GM21526 (cell line): ENCODE results near the gene MTHFSD.

Experiments used
- ATAC-seq: cut with Tn5 transposase; IDR thresholded peaks from one replicate; pipeline ENCODE4 v1.9.1; 2021; ENCODE audit warnings: moderate library complexity; ENCODE audit not compliant: unreplicated experiment, low FRiP score

The MTHFSD gene

GRCh38 chr16:86531641-86532525, 23.2 kb downstream of the MTHFSD start:
- no peak for ATAC-seq

DNA sequence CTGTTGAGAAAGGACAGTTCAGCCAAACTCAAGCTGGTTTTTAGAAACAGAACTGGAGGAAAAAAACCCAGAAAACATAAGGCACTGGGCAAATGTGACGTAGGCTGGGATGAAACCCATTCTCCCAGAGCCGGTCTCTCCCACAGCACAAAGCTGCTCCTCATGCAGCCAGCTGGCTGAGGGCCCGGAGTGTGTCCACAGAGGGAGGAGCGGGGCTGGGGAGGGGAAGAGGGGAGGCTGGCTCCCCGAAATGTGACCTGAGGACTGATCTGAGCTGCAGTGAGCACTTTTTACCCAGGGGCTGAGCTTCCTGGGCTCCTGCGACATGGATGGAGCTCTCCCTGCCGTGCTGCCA, 23.9 kb downstream of the MTHFSD start:
- ATAC-seq: no peak

DNA sequence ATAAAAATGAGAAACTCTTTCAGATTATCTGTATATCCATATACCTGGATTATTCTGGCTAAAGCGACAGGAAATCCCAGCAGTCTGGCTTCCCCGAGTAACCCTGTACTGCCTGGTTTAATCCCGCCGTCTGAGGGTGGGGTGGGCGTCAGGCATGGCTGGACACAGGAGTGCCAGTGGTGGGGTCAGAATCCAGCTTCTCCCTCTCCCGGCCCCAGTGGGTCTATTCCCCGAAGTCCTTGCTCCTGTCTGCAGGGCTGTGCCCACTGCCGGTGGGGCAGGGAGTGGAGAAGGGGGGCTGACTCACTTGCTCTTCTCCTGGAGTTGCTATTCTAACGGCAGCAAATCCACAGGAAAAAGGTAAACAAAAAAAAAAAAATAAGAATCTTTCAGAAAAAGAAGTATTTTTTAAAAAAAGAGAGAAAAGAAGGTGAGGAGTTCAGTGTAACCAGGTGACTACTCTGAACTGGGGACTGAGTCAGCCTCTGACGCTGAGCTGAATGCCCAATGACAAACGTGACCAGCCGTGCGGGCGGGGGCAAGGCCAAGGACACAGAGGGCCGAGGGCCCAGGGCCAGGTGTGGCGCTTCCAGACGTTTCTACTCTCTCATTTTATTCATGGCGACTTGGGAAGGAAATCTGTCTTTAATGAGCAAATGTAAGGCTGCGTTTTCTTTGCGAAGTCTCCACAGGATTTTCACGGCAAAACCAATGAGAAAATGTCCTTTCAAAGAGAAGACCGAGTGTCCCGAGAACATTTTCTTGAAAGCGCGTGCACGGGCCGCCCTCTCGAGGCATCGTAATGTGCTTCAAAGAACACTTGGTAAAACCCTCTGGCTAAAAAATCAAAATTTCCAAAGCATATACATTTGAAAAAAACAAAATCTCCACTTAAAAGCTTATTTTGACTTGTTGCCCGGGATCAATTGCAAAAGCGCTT, 24.5 kb downstream of the MTHFSD start:
- no peak for ATAC-seq

DNA sequence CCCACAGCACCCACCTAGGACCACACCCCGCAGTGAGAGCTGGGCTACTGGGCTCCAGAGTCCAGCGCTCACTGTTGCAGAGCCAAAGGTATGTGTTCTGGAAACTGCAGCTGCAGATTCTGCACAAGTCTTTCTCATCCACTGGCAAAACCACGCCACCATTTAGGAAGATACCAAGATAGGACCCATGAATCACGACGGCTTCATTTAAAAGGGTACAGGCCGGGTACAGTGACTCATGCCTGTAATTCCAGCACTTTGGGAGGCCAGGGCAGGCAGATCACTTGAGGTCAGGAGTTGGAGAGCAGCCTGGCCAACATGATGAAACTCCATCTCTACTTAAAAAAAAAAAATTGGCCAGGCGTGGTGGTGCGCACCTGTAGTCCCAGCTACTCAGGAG, 25.9 kb downstream of the MTHFSD start:
- ATAC-seq: no peak

DNA sequence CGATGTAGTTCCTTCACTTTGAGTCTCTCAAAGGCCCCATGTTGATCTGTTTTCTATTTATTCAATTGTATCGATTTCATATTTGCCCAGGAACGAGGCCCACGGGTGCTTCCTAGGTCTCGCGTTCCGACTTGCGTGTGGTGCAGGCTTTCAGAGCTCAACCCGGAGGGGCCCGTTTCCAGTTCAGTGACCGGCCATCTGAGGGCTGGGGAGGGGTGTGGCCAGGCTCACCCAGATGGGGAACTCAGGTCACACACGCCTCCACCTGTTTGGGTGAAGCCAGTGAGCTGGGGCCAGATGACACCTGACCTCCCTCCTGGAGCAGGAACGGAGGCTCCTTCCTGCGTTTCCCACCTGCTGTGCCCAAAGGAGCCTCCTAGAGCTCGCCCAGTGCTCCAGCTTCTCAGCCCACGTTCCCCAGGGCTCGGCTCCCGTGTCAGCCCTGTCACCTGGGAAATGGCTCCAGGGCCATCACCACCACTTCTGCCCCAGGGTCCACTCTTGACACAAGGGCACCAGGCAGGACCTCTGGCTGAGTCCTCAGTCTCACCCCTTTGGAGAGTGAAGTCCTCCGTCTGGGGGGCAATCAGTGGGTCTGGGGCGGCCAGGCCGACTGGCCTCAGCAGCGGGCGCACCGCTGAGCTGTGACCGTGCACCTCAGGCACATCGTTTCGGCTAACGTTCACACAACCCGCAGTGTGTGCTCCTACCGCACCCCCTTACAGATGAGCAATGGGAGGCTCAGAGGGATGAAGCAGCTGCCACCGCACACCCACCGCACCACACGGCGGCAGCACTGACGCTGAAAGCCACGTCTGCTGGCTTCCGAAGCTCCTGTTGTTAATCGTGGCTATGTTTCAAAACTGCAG, 26.7 kb downstream of the MTHFSD start:
- ATAC-seq: no peak

DNA sequence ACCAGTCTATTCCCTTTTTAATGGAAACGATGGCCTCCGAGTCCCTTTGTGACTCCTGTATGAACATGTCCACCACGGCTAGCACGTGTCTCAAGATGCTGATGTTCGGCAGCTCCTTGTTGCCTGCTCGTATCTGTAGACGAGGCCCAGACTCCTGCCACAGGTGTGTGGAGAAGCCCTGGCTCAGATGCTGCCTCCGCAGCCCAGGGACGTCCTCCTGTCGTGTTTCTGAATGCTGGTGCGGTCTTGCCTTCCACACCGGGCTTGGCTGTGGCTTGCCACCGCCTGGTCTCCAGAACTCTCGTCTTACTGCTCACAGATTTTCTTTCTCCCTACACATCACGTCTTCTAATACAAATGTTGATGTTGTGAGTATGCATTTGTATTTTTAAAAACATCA, 27.7 kb downstream of the MTHFSD start:
- ATAC-seq: no peak

DNA sequence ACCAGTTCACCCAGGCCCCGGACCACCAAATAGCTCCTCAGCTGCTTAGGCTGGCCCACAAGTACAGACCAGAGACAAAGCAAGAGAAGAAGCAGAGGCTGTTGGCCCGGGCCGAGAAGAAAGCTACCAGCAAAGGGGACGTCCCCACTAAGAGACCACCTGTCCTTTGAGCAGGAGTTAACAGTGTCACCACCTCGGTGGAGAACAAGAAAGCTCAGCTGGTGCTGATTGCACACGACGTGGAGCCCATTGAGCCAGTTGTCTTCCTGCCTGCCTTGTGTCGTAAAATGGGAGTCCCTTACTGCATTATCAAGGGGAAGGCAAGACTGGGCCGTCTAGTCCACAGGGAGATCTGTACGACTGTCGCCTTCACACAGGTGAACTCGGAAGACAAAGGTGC, 29.3 kb downstream of the MTHFSD start:
- no peak for ATAC-seq

- no peak for ATAC-seq
Observed at GRCh38 chr16:86524029-86524428, 31.0 kb downstream of the MTHFSD start.

DNA sequence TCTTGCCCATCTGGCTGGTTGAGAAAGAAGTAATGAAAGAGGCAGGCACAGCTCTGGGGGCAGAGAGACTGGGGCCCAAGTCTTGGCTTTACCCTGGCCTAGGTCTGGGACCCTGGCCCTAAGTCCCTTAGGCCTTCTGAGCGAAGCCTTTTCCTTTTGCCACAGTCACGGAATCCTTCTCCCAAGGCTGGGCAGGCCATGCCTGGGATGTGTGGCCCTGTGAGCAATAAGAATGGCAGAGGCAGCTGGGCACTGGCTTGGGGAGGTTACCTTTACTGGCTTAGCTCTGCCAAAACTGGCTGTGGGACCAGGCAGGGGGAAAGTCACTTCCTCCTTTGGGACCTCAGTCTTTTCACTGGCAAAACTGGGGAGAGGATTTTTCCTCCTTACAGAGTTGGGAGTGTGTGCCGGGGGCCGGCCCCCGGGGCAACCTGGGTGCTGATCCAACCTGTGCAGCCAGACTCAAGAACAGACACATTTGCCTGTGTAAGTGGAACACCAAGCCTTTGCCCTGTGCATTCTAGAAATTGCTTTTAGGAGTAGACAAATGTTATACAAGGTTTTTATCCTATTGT, 31.8 kb downstream of the MTHFSD start:
- no peak for ATAC-seq

GRCh38 chr16:86522634-86523033, 32.4 kb downstream of the MTHFSD start:
- ATAC-seq: no peak

DNA sequence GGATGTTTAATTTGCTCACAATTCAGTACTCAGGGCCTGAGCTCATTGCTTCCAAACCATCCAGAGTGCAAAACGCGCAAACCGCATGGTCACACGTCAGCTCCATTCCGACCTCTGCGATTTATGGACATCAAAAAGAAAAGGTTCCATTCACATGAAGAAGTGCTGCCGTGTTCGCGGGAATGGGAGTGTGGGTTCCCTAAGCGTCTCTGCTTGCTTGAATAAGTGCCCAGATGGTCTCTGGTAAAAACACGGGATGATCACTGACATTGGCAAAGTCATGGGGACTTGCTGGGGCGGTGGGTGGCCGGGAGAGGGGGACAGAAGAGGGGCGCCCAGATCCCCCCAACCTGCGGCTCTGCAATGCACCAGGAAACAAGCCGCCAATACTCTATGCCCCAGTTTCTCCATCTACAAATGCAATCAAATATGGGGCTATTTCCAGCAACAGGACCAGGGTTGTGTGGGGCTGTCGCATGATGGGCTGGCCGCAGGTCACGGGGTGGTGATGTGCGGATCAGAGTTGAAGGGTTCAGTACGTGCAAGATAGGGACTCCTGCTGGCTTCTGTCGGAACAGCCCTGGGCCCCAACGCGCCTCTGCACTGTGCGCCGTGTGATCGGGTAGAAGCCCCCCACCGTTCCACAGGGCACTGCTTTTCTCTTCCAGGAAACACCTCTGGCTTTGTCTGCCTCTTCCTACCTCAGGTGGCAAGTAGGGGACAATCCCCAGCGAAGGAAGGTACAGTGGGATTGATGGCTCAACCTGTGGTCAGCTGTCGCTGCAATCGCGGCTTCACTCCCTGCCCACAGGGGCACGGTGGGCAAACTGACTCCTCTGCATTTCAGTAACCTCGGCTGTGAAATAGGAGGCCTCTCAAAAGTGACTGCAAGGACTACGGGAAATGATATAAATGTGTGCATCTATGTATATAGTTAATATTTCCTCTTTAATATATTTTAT, 33.5 kb downstream of the MTHFSD start:
- ATAC-seq: no peak

DNA sequence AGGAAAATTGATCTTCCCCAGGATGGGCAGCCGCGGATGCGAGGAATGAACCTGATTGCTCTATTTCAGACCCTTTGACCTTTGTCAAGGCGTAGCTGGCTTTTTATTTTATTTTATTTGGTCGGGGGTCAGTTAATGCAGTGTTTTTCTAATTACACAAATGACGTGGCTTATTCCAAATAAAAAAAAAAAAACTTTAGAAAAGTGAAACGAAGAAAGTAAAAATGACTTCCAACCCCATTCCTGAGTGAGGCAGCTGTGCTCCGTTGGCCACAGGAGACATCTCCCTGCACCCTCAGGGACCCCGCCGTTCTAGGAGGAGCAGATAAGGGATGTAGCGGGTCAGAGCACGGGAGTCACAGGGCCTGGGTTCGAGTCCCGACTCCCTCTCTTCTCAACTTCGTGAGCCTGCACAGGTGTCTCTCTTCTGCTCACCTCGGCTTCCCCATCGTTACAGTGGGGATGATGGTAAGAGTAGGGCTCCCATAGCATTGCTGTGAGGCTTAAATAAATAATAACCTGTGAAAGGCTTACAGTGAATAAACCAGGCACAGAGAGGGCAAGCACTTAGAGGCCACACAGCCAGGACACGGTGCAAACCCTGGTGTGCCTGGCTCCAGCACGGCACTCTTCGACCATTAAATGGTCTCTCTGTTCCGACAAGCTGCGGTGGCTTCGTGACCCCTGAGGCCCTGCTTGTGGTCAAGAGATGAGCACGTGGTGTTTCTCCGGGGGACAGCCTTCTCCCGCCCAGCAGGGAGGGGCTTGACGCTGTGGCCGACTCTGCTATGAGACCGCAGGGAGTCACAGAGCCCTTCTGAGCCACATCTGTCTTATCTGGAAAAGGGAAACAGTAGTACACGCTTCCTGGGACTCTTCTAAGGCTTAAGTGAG, 34.5 kb downstream of the MTHFSD start:
- ATAC-seq: no peak

GRCh38 chr16:86519649-86520316, 35.3 kb downstream of the MTHFSD start:
- no peak for ATAC-seq

DNA sequence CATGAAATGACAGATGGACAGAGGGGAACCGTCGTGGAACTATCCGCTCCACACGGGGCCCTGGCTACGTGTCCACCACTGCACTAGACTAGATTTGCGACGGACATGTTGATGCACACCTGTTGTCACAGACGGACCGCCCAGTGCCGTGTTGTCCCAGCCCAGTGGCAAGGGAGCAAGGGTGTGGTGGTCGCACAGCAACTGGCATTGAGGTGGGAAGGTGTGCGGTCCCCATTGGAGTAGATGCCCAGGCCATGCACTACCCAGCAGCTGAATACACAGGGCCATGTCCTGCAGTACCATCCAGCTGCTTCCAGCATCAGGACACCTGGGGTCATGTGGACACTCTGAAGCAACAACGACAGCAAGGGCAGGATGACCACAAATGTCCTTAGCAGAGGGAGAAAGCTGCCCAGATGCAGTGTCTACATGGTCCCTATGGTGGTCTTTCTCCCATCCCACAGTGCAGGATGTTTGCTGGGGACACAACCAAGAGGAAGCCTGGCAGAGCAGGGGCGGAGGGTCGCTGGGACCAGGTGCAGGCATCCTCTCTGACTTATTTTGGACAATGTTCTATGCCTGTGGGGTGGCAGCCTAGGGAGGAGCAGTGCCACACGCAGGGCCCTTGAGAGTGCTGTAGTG, 35.9 kb downstream of the MTHFSD start:
- ATAC-seq: no peak

GRCh38 chr16:86517652-86518258, 37.3 kb downstream of the MTHFSD start:
- no peak for ATAC-seq

DNA sequence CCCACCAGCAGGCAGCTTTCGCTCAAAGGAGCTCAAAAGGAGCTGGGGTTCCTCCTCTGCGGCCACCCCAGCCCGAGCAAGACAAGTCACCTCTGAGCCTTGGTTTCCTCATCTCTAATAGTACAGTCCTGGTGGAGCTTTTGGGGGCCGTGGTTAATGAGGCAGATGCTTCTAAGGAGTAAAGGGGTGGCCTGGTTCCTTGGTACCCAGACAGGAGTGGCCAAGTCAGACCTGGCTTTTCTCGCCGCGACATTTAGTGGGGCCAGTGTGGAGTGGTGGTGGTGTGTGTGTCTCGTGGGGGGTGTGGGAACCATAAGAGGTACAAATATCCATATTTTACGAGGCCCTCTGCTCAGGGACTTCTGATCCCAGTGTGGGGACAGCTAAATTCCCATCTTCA, 38.0 kb downstream of the MTHFSD start:
- no peak for ATAC-seq

- ATAC-seq: no peak
Observed at GRCh38 chr16:86516623-86517003, 38.4 kb downstream of the MTHFSD start.
